MCF 10A (cell line): ENCODE data around the gene ARHGAP23. TPM values are rescaled to one million over a fixed set of nuclear protein-coding genes. Genes with fewer than 3 reads are reported as not detected.

Experiments used
- BruUV-seq: library from RNA; stranded (reverse); fragments of 400-500 nt; replicated peaks from 2 replicates; lab custom pipeline; 2021; lab: Mats Ljungman, UMichigan
- CTCF ChIA-PET: fragments of 300-600 bp; sonication (Branson Sonifier 250); formaldehyde crosslinking; extraction: SDS; loops from one replicate; lab custom pipeline; 2021; ENCODE audit warnings: antibody characterized with exemption, inconsistent platforms; lab: Yijun Ruan, JAX
- POLR2A ChIA-PET: fragments of 300-600, 350-650 bp; sonication (Branson Sonifier 250); formaldehyde crosslinking; extraction: SDS; loops from one replicate; lab custom pipeline; 2020; ENCODE audit warnings: antibody characterized with exemption, inconsistent platforms; lab: Yijun Ruan, JAX
- DNase-seq: peaks from one replicate; pipeline ENCODE4 v3.0.0-alpha.2; 2018; ENCODE audit not compliant: unreplicated experiment
- H3K27ac Mint-ChIP-seq: one replicate; pipeline ENCODE4 v1.8.0; 2022; ENCODE audit warnings: mild to moderate bottlenecking, low read depth, mixed read lengths; ENCODE audit not compliant: unreplicated experiment
- H3K27me3 Mint-ChIP-seq: one replicate; pipeline ENCODE4 v1.8.0; 2022; ENCODE audit warnings: mixed read lengths; ENCODE audit not compliant: insufficient read depth, unreplicated experiment
- H3K36me3 Mint-ChIP-seq: one replicate; pipeline ENCODE4 v1.8.0; 2022; ENCODE audit warnings: mild to moderate bottlenecking, moderate library complexity, mixed read lengths; ENCODE audit not compliant: insufficient read depth, unreplicated experiment
- H3K4me1 Mint-ChIP-seq: one replicate; pipeline ENCODE4 v1.8.0; 2022; ENCODE audit warnings: mixed read lengths; ENCODE audit not compliant: insufficient read depth, unreplicated experiment
- H3K4me3 Mint-ChIP-seq: one replicate; pipeline ENCODE4 v1.8.0; 2022; ENCODE audit warnings: mild to moderate bottlenecking, moderate library complexity, mixed read lengths; ENCODE audit not compliant: unreplicated experiment
- H3K9me3 Mint-ChIP-seq: one replicate; pipeline ENCODE4 v1.8.0; 2022; ENCODE audit warnings: mixed read lengths; ENCODE audit not compliant: unreplicated experiment
- CTCF ChIP-seq: fragments of 200-600 bp; IDR thresholded peaks from one replicate; pipeline ENCODE4 v1.8.0; 2022; ENCODE audit warnings: antibody characterized with exemption, mild to moderate bottlenecking; ENCODE audit not compliant: unreplicated experiment
- intact Hi-C: fragments of 100-400 bp; cut with micrococcal nuclease; formaldehyde crosslinking; loops from 2 replicates; pipeline ENCODE4 v1.14.1; 2022
- total RNA-seq: library from RNA; stranded (reverse); gene quantifications from 2 replicates; pipeline ENCODE4 v1.2.3, GENCODE V29; 2022

ARHGAP23 gene
- total RNA-seq, 1 experiment from 2014 or later = 23.2 TPM

GRCh38 chr17:38428643-38429371, 543 bp downstream of the ARHGAP23 start:
- BruUV-seq = no TSS peak
- no peak for TF ChIP-seq CTCF
- H3K4me3 Mint-ChIP-seq = peak overlapping the region; percentile 59
- H3K9me3 Mint-ChIP-seq = no peaks in the 10 kb centered on the region
- intact Hi-C loops = loop anchor here (2.0 kb wide), 1 partner anchor 36 kb away; no protein-coding TSS in a partner anchor
- no peak overlapping the region for H3K27ac Mint-ChIP-seq
- ChIA-PET POLR2A (no interaction called here), CTCF (interaction anchor here (0.5 to 0.9 kb wide), 2 partner anchors 13 to 16 kb away, joined by 3 read pairs; no protein-coding TSS in a partner anchor)
- DNase-seq = peak; percentile 42
- peaks cover 15% of the 10 kb centered on the region for H3K4me1 Mint-ChIP-seq
- H3K27me3 Mint-ChIP-seq = no peaks in the 10 kb centered on the region
- H3K36me3 Mint-ChIP-seq = no peaks in the 10 kb centered on the region

- CTCF ChIA-PET = interaction anchor here (0.7 kb wide), 1 partner anchor 81 kb away, joined by 3 read pairs; no protein-coding TSS in a partner anchor
- no peaks in the 10 kb centered on the region for H3K36me3 Mint-ChIP-seq
- POLR2A ChIA-PET = interaction anchor here (0.5 to 0.6 kb wide), 2 partner anchors 9 to 1171 kb away, joined by 3 to 4 read pairs; no protein-coding TSS in a partner anchor
- peak overlapping the region; percentile 44 for H3K4me3 Mint-ChIP-seq
- H3K9me3 Mint-ChIP-seq = no peaks in the 10 kb centered on the region
- no peaks in the 10 kb centered on the region for H3K27me3 Mint-ChIP-seq
- no peak for TF ChIP-seq CTCF
- intact Hi-C loops = loop anchor here (2.0 kb wide), 1 partner anchor 35 kb away; no protein-coding TSS in a partner anchor
- BruUV-seq = no TSS peak
- DNase-seq = no peak
- no peak overlapping the region for H3K27ac Mint-ChIP-seq
- H3K4me1 Mint-ChIP-seq = peaks cover 15% of the 10 kb centered on the region
Measured at GRCh38 chr17:38429476-38430100, 1.3 kb downstream of the ARHGAP23 start.

GRCh38 chr17:38430316-38430715, 2.1 kb downstream of the ARHGAP23 start:
- CTCF ChIA-PET = interaction anchor here (0.5 to 0.6 kb wide), 2 partner anchors 18 to 429 kb away, joined by 3 read pairs; no protein-coding TSS in a partner anchor
- POLR2A ChIA-PET = interaction anchor here (0.6 kb wide), 1 partner anchor 8 kb away, joined by 4 read pairs; no protein-coding TSS in a partner anchor
- H3K36me3 Mint-ChIP-seq = no peaks in the 10 kb centered on the region
- H3K27ac Mint-ChIP-seq = no peak overlapping the region
- DNase-seq = no peak
- intact Hi-C loops = no loop called here
- no peak for TF ChIP-seq CTCF
- no peaks in the 10 kb centered on the region for H3K27me3 Mint-ChIP-seq
- H3K4me1 Mint-ChIP-seq = peaks cover 15% of the 10 kb centered on the region
- H3K4me3 Mint-ChIP-seq = no peak overlapping the region
- no peaks in the 10 kb centered on the region for H3K9me3 Mint-ChIP-seq
- no TSS peak for BruUV-seq

- Mint-ChIP-seq H3K9me3 (no peaks in the 10 kb centered on the region), H3K4me1 (peaks cover 15% of the 10 kb centered on the region), H3K27me3 (no peaks in the 10 kb centered on the region), H3K36me3 (no peaks in the 10 kb centered on the region), H3K27ac (no peak overlapping the region), H3K4me3 (no peak overlapping the region)
- ChIA-PET CTCF (interaction anchor here (0.5 to 0.9 kb wide), 2 partner anchors 18 to 82 kb away, joined by 3 read pairs; no protein-coding TSS in a partner anchor), POLR2A (no interaction called here)
- no peak for TF ChIP-seq CTCF
- DNase-seq = no peak
- intact Hi-C loops = no loop called here
- BruUV-seq = no TSS peak
Measured at GRCh38 chr17:38430822-38431221, 2.6 kb downstream of the ARHGAP23 start.
